Cardiac septum (tissue), 1 donor: Measurements from ENCODE around the gene HOOK2. TPM values are rescaled to one million over a fixed set of nuclear protein-coding genes. Genes with fewer than 3 reads are reported as not detected.
A peak's percentile ranks its signal among the peaks of the same experiment; 100 is the strongest.

Source experiments
- DNase-seq: peaks from one replicate; pipeline ENCODE4 v3.0.0-alpha.2; 2020; ENCODE audit warnings: low spot score
- intact Hi-C: fragments of 100-400 bp; cut with DNase I; formaldehyde crosslinking; loops from one replicate; pipeline ENCODE4 v1.14.0; 2022
- total RNA-seq: library from RNA; stranded (reverse); fragmentation: NEBNext Ultra II Directional; extraction: Animal tissue kit (Norgen Biotek cat#: 25700); gene quantifications from one replicate; pipeline ENCODE4 v1.2.1, GENCODE V29; 2021
- donor health status: DM: no; HTN: no; CAD: no.

HOOK2 gene
- total RNA-seq, 1 donor from 2014 or later, result 101 TPM

GRCh38 chr19:12796146-12797071 is 21.1 kb upstream of the HOOK2 start:
- intact Hi-C loops, result loop anchor here (5.0 to 10.0 kb wide), 3 partner anchors 34 to 1048 kb away; partner anchors contain the start of gene TNPO2
- peak; percentile 94 for DNase-seq

GRCh38 chr19:12794971-12795381 is 19.6 kb upstream of the HOOK2 start:
- DNase-seq, result no peak
- intact Hi-C loops, result loop anchor here (1.0 to 10.0 kb wide), 5 partner anchors 17 to 1050 kb away; partner anchors contain the start of genes IER2, STX10 and TNPO2

- intact Hi-C loops, result loop anchor here (1.0 to 10.0 kb wide), 3 partner anchors 16 to 1050 kb away; partner anchors contain the start of genes IER2 and STX10
- DNase-seq, result no peak
Measured at GRCh38 chr19:12794196-12794941, 19.0 kb upstream of the HOOK2 start.

- DNase-seq, result peak; percentile 96
- intact Hi-C loops, result loop anchor here (1.0 to 10.0 kb wide), 3 partner anchors 15 to 1051 kb away; partner anchors contain the start of genes IER2 and STX10
Measured at GRCh38 chr19:12793290-12794195, 18.2 kb upstream of the HOOK2 start.

GRCh38 chr19:12792853-12793289 is 17.5 kb upstream of the HOOK2 start:
- intact Hi-C loops, result loop anchor here (5.0 to 10.0 kb wide), 2 partner anchors 359 to 1052 kb away; partner anchors contain the start of genes IER2 and STX10

GRCh38 chr19:12792051-12792852 is 16.9 kb upstream of the HOOK2 start:
- intact Hi-C loops, result loop anchor here (5.0 to 10.0 kb wide), 2 partner anchors 360 to 1053 kb away; partner anchors contain the start of genes IER2 and STX10
- peak; percentile 87 for DNase-seq

More at GRCh38 chr19:12792853-12793289, 17.5 kb upstream of the HOOK2 start:
- DNase-seq, result no peak

- DNase-seq, result peak; percentile 100
- intact Hi-C loops, result loop anchor here (5.0 to 10.0 kb wide), 2 partner anchors 361 to 1053 kb away; partner anchors contain the start of genes IER2 and STX10
Measured at GRCh38 chr19:12791345-12792050, 16.1 kb upstream of the HOOK2 start, which contains the start of gene JUNB. Gene JUNB, plus strand, starts transcription at chr19:12791486. Its CDS starts 286 bp downstream, at chr19:12791772.

GRCh38 chr19:12790628-12791344 is 15.4 kb upstream of the HOOK2 start:
- no peak for DNase-seq
- intact Hi-C loops, result loop anchor here (5.0 to 10.0 kb wide), 2 partner anchors 362 to 1054 kb away; partner anchors contain the start of genes IER2 and STX10

GRCh38 chr19:12789904-12790619 is 14.7 kb upstream of the HOOK2 start:
- intact Hi-C loops, result loop anchor here (5.0 to 10.0 kb wide), 2 partner anchors 362 to 1055 kb away; partner anchors contain the start of genes IER2 and STX10
- DNase-seq, result peak; percentile 99

- intact Hi-C loops, result no loop called here
- no peak for DNase-seq
Measured at GRCh38 chr19:12789098-12789903, 13.9 kb upstream of the HOOK2 start.

GRCh38 chr19:12788682-12789097 is 13.3 kb upstream of the HOOK2 start:
- DNase-seq, result peak; percentile 92
- intact Hi-C loops, result no loop called here

- intact Hi-C loops, result no loop called here
- DNase-seq, result no peak
Measured at GRCh38 chr19:12788042-12788681, 12.8 kb upstream of the HOOK2 start.

GRCh38 chr19:12787458-12787857 is 12.1 kb upstream of the HOOK2 start:
- no peak for DNase-seq
- intact Hi-C loops, result no loop called here

GRCh38 chr19:12786952-12787351 is 11.6 kb upstream of the HOOK2 start:
- no peak for DNase-seq
- intact Hi-C loops, result no loop called here
